Natural killer cell (primary cell): ENCODE measurements around the gene FOXP1. TPM values are rescaled to one million over a fixed set of nuclear protein-coding genes. Genes with fewer than 3 reads are reported as not detected.

Experiments
- ATAC-seq, 3 donors: fragments of 150-1000 bp in 2 of 3; fragments of 200-7000 bp in 1 of 3; cut with Tn5 transposase; 1 replicate in 1 of 3; 2 replicates in 2 of 3; pipeline ENCODE4 v1.10.0; 2021; ENCODE audit warnings: mild to moderate bottlenecking in 2 of 3, moderate library complexity in 2 of 3
- DNase-seq, 2 donors: peaks; one replicate each; pipeline versions ENCODE4 v3.0.0 to v3.0.0-alpha.2; 2013 to 2021; ENCODE audit warnings: mixed read lengths in 1 of 2
- H3K27ac ChIP-seq: one replicate; pipeline ENCODE4 v1.5.1; 2013; ENCODE audit warnings: mild to moderate bottlenecking, low read length
- H3K27me3 ChIP-seq: one replicate; pipeline ENCODE4 v1.6.1; 2013; ENCODE audit warnings: low read length; ENCODE audit not compliant: control insufficient read depth, insufficient read depth
- H3K36me3 ChIP-seq: one replicate; pipeline ENCODE4 v1.6.1; 2013; ENCODE audit warnings: low read length; ENCODE audit not compliant: control insufficient read depth, insufficient read depth
- H3K4me1 ChIP-seq: one replicate; pipeline ENCODE4 v1.6.1; 2013; ENCODE audit warnings: low read length; ENCODE audit not compliant: control insufficient read depth, insufficient read depth
- H3K4me3 ChIP-seq: one replicate; pipeline ENCODE4 v1.5.1; 2013; ENCODE audit warnings: low read length
- H3K9me3 ChIP-seq: one replicate; pipeline ENCODE4 v1.6.1; 2013; ENCODE audit warnings: low read length; ENCODE audit not compliant: control insufficient read depth, insufficient read depth
- H3K27ac Mint-ChIP-seq, 2 donors: one replicate each; pipeline ENCODE4 v1.8.0; 2022; ENCODE audit warnings: mild to moderate bottlenecking in 2 of 2, mixed read lengths in 2 of 2, moderate library complexity in 1 of 2
- H3K27me3 Mint-ChIP-seq, 2 donors: one replicate each; pipeline ENCODE4 v1.8.0; 2022; ENCODE audit warnings: low read depth in 2 of 2, mixed read lengths in 2 of 2
- H3K36me3 Mint-ChIP-seq: one replicate; pipeline ENCODE4 v1.8.0; 2022; ENCODE audit warnings: mixed read lengths
- H3K4me1 Mint-ChIP-seq, 2 donors: one replicate each; pipeline ENCODE4 v1.8.0; 2022; ENCODE audit warnings: mixed read lengths in 2 of 2
- H3K4me3 Mint-ChIP-seq: one replicate; pipeline ENCODE4 v1.8.0; 2022; ENCODE audit warnings: mild to moderate bottlenecking, moderate library complexity, mixed read lengths
- H3K9me3 Mint-ChIP-seq, 2 donors: one replicate each; pipeline ENCODE4 v1.8.0; 2022; ENCODE audit warnings: mixed read lengths in 2 of 2
- CTCF ChIP-seq: fragments of 200-600 bp; IDR thresholded peaks from one replicate; pipeline ENCODE4 v1.8.0; 2022; ENCODE audit warnings: antibody characterized with exemption
- WGBS: methylation state at CpG from one replicate; pipeline ENCODE4 v1.1.7; 2013; ENCODE audit warnings: missing lambda C conversion rate; ENCODE audit not compliant: insufficient coverage; 5-methylcytosine and 5-hydroxymethylcytosine counted together
- intact Hi-C: fragments of 100-400 bp; cut with micrococcal nuclease; formaldehyde crosslinking; loops from one replicate; pipeline ENCODE4 v1.14.2; 2022
- total RNA-seq, 4 donors: library from RNA; stranded (reverse); fragments of 120-200 nt in 1 of 4; gene quantifications; one replicate each; pipeline versions ENCODE4 v1.2.3 to v1.2.4, GENCODE V29; 2013 to 2022

Gene FOXP1
- total RNA-seq, 3 donors from 2014 or later (not counting 1 experiment from before 2014, with no cell fraction given), result 166 to 185 (median 166) TPM

GRCh38 chr3:70992131-70992530 is 591.4 kb downstream of the FOXP1 start:
- Histone ChIP-seq H3K9me3 (no peaks in the 10 kb centered on the region), H3K36me3 (peaks cover 23% of the 10 kb centered on the region), H3K27ac (no peak overlapping the region), H3K4me3 (no peak overlapping the region), H3K27me3 (no peaks in the 10 kb centered on the region), H3K4me1 (no peaks in the 10 kb centered on the region)
- peaks cover 42 to 51% of the 10 kb centered on the region in 2 donors for H3K4me1 Mint-ChIP-seq
- ATAC-seq (no peak), DNase-seq (no peak)
- intact Hi-C loops, result no loop called here
- H3K4me3 Mint-ChIP-seq, result no peak overlapping the region
- H3K36me3 Mint-ChIP-seq, result peaks cover 7% of the 10 kb centered on the region
- no peaks in the 10 kb centered on the region for H3K9me3 Mint-ChIP-seq
- TF ChIP-seq CTCF, result no peak
- no peaks in the 10 kb centered on the region for H3K27me3 Mint-ChIP-seq
- H3K27ac Mint-ChIP-seq, result peak overlapping the region; percentile 58 to 83
- 99% methylated on average over 4 of the region's 5 CpGs for WGBS

DNA sequence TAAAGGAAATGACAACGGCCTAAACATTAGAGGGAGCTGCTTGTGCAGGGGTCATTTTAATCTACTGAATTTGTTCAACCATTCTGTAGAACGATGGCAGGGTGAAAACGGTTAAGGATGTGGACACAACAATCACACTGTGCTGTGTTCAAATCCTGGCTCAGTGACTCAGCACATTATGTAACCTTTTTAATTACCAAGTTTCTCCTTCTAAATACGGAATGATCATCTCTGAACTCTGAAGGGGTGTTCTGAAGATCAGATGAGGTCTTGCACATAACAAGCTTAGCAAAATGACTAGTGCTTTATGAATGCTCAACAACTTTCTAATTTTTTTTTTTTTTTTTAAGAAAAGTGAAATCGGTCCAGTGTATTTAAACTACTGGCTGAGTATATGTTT is 592.8 kb downstream of the FOXP1 start:
- Histone ChIP-seq H3K9me3 (no peaks in the 10 kb centered on the region), H3K4me1 (no peaks in the 10 kb centered on the region), H3K27ac (no peak overlapping the region), H3K27me3 (no peaks in the 10 kb centered on the region), H3K4me3 (no peak overlapping the region), H3K36me3 (peaks cover 26% of the 10 kb centered on the region)
- Mint-ChIP-seq H3K9me3 (no peaks in the 10 kb centered on the region), H3K36me3 (peaks cover 19% of the 10 kb centered on the region), H3K4me3 (peak overlapping the region; percentile 64), H3K27me3 (no peaks in the 10 kb centered on the region), H3K27ac (peak overlapping the region; percentile 58 to 83), H3K4me1 (peaks cover 42% of the 10 kb centered on the region in 2 donors)
- DNase-seq (peak in 1 of 2 donors; percentile 22), ATAC-seq (no peak)
- 96% methylated on average over 5 of the region's 5 CpGs for WGBS
- no peak for TF ChIP-seq CTCF
- intact Hi-C loops, result no loop called here

DNA sequence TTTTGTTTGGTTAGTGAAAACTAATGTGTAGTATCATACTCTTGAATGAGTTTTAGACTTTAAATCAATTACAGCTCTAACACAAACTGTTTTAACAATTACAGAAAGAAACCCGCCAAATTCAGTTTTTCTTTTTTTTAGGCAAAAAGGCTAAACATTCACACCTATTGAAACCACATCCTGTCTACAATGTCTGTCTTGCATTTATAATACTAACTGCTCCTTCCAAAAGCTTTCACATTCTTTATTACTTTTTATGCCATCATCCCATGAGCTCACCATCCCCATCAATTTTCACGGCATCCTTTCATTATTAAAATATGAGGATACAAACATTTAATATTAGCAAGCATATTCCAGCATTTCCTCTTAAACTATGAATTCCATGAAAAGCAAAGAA is 593.3 kb downstream of the FOXP1 start:
- Histone ChIP-seq H3K36me3 (peaks cover 31% of the 10 kb centered on the region), H3K9me3 (no peaks in the 10 kb centered on the region), H3K27ac (no peak overlapping the region), H3K27me3 (no peaks in the 10 kb centered on the region), H3K4me3 (no peak overlapping the region), H3K4me1 (no peaks in the 10 kb centered on the region)
- Mint-ChIP-seq H3K27ac (peak overlapping the region; percentile 58 to 83), H3K9me3 (no peaks in the 10 kb centered on the region), H3K27me3 (no peaks in the 10 kb centered on the region), H3K4me1 (peaks cover 42% of the 10 kb centered on the region in 2 donors), H3K4me3 (peak overlapping the region; percentile 64), H3K36me3 (peaks cover 19% of the 10 kb centered on the region)
- no peak for TF ChIP-seq CTCF
- ATAC-seq, result peak in 2 of 3 donors; percentile 54 to 61
- peak in 1 of 2 donors; percentile 46 for DNase-seq
- intact Hi-C loops, result no loop called here
- WGBS, result 13% methylated on average over 1 of the region's 2 CpGs

DNA sequence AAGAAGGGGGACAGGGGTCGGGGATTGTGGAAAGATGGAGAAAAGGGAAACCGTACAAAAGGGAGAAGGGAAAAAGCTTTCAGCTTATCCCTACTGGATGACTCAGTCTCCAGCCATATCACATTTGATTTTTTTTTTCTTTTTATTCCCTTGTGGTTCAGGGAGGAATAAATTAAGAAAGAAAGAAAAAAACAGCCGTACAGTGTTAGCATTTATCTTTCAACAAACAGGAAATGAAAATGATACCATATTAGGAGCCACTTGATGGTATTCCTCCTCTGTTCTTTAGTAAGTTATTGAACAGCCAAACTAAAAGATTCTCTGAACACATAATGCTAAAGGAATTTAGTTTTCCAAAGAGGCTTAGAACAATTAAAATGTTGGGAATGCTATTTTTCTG is 594.4 kb downstream of the FOXP1 start:
- no peak overlapping the region for H3K27ac ChIP-seq
- H3K27ac Mint-ChIP-seq, result no peak overlapping the region
- no CpG with 5 or more reads among the region's 3 CpGs for WGBS

More for the DNA sequence above, 594.4 kb downstream of the FOXP1 start:
- Mint-ChIP-seq H3K36me3 (peaks cover 19% of the 10 kb centered on the region), H3K27me3 (no peaks in the 10 kb centered on the region), H3K4me1 (peaks cover 42 to 45% of the 10 kb centered on the region in 2 donors), H3K9me3 (no peaks in the 10 kb centered on the region), H3K4me3 (no peak overlapping the region)
- ATAC-seq (no peak), DNase-seq (no peak)
- H3K36me3 ChIP-seq, result peaks cover 40% of the 10 kb centered on the region
- no peaks in the 10 kb centered on the region for H3K27me3 ChIP-seq
- no peak overlapping the region for H3K4me3 ChIP-seq
- H3K9me3 ChIP-seq, result no peaks in the 10 kb centered on the region
- intact Hi-C loops, result no loop called here
- H3K4me1 ChIP-seq, result no peaks in the 10 kb centered on the region
- no peak for TF ChIP-seq CTCF
